ENCODE measurements around the gene WDPCP. TPM values are rescaled to one million over a fixed set of nuclear protein-coding genes. Genes with fewer than 3 reads are reported as not detected.

Gene WDPCP
- total RNA-seq, 1 experiment from 2014 or later: 7.4 TPM

GRCh38 chr2:63465633-63466032 lies 122.6 kb downstream of the WDPCP start:
- ATAC-seq (no peak), DNase-seq (ENCODE audit: low read depth, low spot score) (no peak)
- in situ Hi-C loops (cut with HindIII; ENCODE audit: low pct_unique_long_range_greater_than_20kb, low sequenced_read_pairs) (no loop called here), intact Hi-C loops (cut with micrococcal nuclease; ENCODE audit: unreplicated experiment) (no loop called here)
- no peak overlapping the region for H3K27ac ChIP-seq (ENCODE audit: low read length)
- TF ChIP-seq TCF7L2 (IDR thresholded peaks at IDR 0.05; ENCODE audit: low read depth, low read length): no peak
- TF ChIP-seq POLR2AphosphoS5 (IDR thresholded peaks at IDR 0.05; ENCODE audit: low read depth, low read length): no peak
- TF ChIP-seq REST (IDR thresholded peaks at IDR 0.05; ENCODE audit: insufficient read depth in 1 of 2, low read depth in 2 of 2, low read length in 1 of 2): no peak
- no peak for TF ChIP-seq SIN3A (IDR thresholded peaks at IDR 0.05; ENCODE audit: borderline replicate concordance, insufficient read depth, low read depth, low read length)
- no peak for TF ChIP-seq CTCF (IDR thresholded peaks at IDR 0.05)
- POLR2A ChIA-PET: no interaction called here
- no peaks in the 10 kb centered on the region for H3K27me3 ChIP-seq (ENCODE audit: control insufficient read depth, insufficient read depth, low read length)
- H3K4me3 ChIP-seq (ENCODE audit: low read depth in 2 of 2, low read length in 2 of 2): no peak overlapping the region
- no peaks in the 10 kb centered on the region for H3K36me3 ChIP-seq (ENCODE audit: control insufficient read depth, insufficient read depth, low read length)
- CTCF ChIA-PET: no interaction called here
- no peaks in the 10 kb centered on the region for H3K9me3 ChIP-seq (ENCODE audit: control insufficient read depth, insufficient read depth, low read depth, low read length)
- no TSS peak for BruUV-seq (replicated peaks)
- no peaks in the 10 kb centered on the region for H3K4me1 ChIP-seq (ENCODE audit: control insufficient read depth, insufficient read depth, low read length)

GRCh38 chr2:63463142-63463541 lies 125.1 kb downstream of the WDPCP start:
- ChIA-PET CTCF (no interaction called here), POLR2A (no interaction called here)
- Histone ChIP-seq H3K27me3 (ENCODE audit: control insufficient read depth, insufficient read depth, low read length) (no peaks in the 10 kb centered on the region), H3K9me3 (ENCODE audit: control insufficient read depth, insufficient read depth, low read depth, low read length) (no peaks in the 10 kb centered on the region), H3K27ac (ENCODE audit: low read length) (no peak overlapping the region), H3K36me3 (ENCODE audit: control insufficient read depth, insufficient read depth, low read length) (no peaks in the 10 kb centered on the region), H3K4me1 (ENCODE audit: control insufficient read depth, insufficient read depth, low read length) (no peaks in the 10 kb centered on the region), H3K4me3 (ENCODE audit: low read depth in 2 of 2, low read length in 2 of 2) (no peak overlapping the region)
- intact Hi-C loops (cut with micrococcal nuclease; ENCODE audit: unreplicated experiment) (no loop called here), in situ Hi-C loops (cut with HindIII; ENCODE audit: low pct_unique_long_range_greater_than_20kb, low sequenced_read_pairs) (no loop called here)
- ATAC-seq (no peak), DNase-seq (ENCODE audit: low read depth, low spot score) (no peak)
- TF ChIP-seq TCF7L2 (IDR thresholded peaks at IDR 0.05; ENCODE audit: low read depth, low read length) (no peak), CTCF (IDR thresholded peaks at IDR 0.05) (no peak), POLR2AphosphoS5 (IDR thresholded peaks at IDR 0.05; ENCODE audit: low read depth, low read length) (no peak), REST (IDR thresholded peaks at IDR 0.05; ENCODE audit: insufficient read depth in 1 of 2, low read depth in 2 of 2, low read length in 1 of 2) (no peak), SIN3A (IDR thresholded peaks at IDR 0.05; ENCODE audit: borderline replicate concordance, insufficient read depth, low read depth, low read length) (no peak)
- BruUV-seq (replicated peaks): no TSS peak
